HG03108 (cell line): Measurements from ENCODE around the gene TMIGD2.
A peak's percentile ranks its signal among the peaks of the same experiment; 100 is the strongest.
"Not testable (repeated sequence)": the region's sequence is repeated elsewhere in the genome, so short reads cannot be mapped to it uniquely, and the experiment has no call there.

Experiments
- ATAC-seq: cut with Tn5 transposase; IDR thresholded peaks from one replicate; pipeline ENCODE4 v1.9.1; 2021; ENCODE audit warnings: moderate library complexity; ENCODE audit not compliant: unreplicated experiment

TMIGD2 gene

GRCh38 chr19:4268816-4269430 lies 33.3 kb downstream of the TMIGD2 start:
- ATAC-seq, result no peak

DNA sequence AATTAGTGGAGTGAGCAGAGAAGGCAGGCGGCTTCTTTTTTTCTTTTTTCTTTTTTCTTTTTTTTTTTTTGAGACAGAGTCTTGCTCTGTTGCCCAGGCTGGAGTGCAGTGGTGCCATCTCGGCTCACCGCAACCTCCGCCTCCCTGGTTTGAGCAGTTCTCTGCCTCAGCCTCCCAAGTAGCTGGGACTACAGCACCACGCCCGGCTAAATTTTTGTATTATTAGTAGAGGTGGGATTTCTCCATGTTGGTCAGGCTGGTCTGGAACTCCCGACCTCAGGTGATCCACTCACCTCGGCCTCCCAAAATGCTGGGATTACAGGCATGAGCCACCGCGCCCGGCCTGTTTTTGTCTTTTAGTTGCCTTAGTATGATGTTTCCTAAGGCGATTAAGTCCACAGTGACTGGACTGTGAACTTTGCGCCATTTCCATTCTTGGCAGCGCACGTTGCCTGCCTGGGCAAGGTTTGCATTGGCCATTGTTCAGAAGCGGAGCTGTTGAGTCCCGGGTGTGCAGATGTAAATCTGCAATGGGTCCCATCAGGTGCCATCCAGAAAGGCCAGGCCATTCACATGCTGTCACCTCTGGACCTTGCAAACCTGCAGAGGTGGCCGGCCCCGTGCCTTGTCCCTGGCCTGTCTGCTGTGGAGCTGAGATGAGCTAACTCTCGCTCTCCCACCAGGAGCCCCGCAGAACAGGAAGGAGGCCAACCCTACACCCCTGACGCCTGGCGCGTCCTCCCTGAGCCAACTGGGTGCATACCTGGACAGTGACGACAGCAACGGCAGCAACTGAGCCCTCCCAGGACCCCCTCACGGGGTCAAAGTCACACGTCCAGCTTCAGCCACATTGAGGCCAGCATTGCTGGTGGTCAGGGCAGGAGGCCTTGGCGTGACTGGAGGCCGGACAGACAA lies 34.0 kb downstream of the TMIGD2 start:
- ATAC-seq, result no peak

GRCh38 chr19:4267101-4267900 lies 34.9 kb downstream of the TMIGD2 start:
- no peak for ATAC-seq

DNA sequence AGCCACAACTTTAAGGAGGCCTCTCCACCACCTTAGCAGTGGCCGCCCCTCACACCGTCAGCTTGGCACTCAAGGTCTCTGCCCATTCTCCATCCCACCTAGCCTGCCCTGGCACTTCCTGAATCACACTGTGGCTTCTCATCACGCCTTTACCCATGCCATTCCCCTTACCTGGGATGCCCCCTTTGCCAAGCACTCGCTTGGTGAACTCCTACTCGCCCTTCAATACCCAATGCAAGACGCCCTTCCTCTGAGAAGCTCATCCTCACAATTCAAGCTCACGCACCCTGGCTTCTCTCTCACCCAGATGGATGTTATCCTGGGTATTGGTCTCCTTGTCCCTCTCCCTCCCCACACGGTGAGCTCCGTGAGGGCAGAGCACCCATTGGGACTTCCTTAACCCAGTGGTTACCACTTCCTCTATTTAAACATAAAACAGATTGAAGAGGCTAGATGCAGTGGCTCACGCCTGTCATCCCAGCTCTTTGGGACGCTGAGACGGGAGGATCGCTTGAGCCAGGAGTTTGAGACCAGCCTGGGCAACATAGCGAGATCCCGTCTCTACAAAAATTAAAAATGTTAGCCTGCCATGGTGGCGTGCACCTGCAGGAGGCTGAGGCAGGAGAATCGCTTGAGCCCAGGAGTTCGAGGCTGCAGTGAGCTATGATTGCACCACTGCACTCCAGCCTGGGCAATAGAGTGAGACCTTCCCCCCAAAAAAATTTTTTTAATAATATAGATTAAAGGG lies 35.8 kb downstream of the TMIGD2 start:
- no peak for ATAC-seq

DNA sequence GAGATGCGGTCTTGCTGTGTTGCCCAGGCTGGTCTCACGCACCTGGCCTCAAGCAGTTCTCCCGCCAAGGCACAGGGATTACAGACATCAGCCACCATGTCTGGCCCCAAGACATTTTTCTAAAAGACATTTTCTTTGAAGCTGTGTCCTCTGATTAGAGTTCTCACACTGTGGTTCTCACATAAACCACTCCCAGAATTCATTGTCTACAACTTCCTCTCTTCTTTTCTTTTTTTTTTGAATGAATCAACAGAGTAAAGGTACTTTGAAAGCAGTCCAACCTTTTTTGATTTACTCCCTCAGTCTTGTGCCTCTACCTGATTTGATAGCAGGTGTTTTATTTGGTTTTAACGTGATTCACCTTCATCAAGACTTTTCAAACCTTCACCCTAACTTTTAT lies 37.4 kb downstream of the TMIGD2 start:
- no peak for ATAC-seq

DNA sequence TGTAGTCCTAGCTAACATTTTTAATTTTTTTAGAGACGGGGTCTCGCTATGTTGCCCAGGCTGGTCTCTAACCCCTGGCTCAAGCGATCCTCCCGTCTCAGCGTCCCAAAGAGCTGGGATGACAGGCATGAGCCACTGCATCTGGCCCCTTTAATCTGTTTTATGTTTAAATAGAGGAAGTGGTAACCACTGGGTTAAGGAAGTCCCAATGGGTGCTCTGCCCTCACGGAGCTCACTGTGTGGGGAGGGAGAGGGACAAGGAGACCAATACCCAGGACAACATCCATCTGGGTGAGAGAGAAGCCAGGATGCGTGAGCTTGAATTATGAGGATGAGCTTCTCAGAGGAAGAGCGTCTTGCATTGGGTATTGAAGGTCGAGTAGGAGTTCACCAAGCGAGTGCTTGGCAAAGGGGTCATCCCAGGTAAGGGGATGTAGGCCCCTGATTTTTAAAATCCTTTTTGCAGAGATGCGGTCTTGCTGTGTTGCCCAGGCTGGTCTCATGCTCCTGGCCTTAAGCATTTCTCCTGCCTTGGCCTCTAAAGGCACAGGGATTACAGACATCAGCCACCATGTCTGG lies 41.5 kb downstream of the TMIGD2 start:
- ATAC-seq, result no peak

- ATAC-seq, result no peak
Measured at GRCh38 chr19:4258181-4258580, 44.0 kb downstream of the TMIGD2 start.

DNA sequence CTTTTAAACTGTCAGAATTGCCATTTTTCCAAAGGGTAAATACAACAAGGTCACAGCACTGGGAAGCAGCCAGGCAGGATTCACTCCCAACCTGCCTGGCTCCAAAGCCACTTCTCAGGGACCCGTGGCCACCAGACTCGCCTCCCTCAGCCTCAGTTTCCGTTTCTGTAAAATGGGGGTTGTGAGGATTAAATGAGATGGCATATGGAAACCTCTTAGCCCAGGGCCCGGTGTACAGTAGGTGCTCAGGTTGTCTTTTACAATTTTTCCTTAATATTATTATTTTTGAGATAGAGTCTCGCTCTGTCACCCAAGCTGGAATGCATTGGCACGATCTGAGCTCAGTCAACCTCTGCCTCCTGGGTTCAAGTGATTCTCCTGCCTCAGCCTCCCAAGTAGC lies 45.2 kb downstream of the TMIGD2 start:
- ATAC-seq, result no peak

GRCh38 chr19:4256563-4256962 lies 45.6 kb downstream of the TMIGD2 start:
- no peak for ATAC-seq

GRCh38 chr19:4246767-4247593 lies 55.2 kb downstream of the TMIGD2 start, which contains the start of gene YJU2:
Gene YJU2 (plus strand): TSS chr19:4247080. CDS start chr19:4247147, 67 bp downstream.
- ATAC-seq, result peak; percentile 77

GRCh38 chr19:4245938-4246337 lies 56.3 kb downstream of the TMIGD2 start:
- ATAC-seq, result not testable (repeated sequence)
